Measurements from ENCODE around the gene DLL3.

Gene DLL3

DNA sequence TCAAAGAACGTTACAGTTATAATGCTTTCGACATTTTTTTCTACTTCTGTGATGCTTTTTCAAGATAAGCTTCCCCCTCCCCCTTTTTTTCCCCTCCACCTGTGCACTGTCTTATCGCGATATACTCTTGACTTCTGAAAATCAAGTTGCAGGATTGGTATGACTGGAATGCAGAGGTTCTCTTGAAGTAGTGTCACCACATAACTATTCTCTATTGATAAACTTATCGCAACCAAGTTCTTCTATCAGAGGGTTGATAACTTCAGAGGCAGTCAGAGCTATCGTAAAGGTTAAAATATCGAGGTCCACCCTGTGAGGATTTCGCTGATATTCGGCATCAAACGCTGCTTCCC is 40.4 kb downstream of the DLL3 start:
- H3K27me3 ChIP-seq (ENCODE audit: control insufficient read depth, insufficient read depth, low read length), result no peaks in the 10 kb centered on the region
- no peaks in the 10 kb centered on the region for H3K36me3 ChIP-seq (ENCODE audit: control insufficient read depth, insufficient read depth, low read length)
- H3K9ac ChIP-seq (ENCODE audit: low read depth, low read length), result peak overlapping the region; percentile 85
- peak overlapping the region; percentile 83 for H3K27ac ChIP-seq (ENCODE audit: low read depth, low read length)
- peaks cover 10% of the 10 kb centered on the region for H3K4me1 ChIP-seq (ENCODE audit: control insufficient read depth, insufficient read depth, low read length)
- H3K4me3 ChIP-seq (ENCODE audit: low read depth, low read length), result peak overlapping the region; percentile 96
- H3K9me3 ChIP-seq (ENCODE audit: control insufficient read depth, insufficient read depth, low read length), result no peaks in the 10 kb centered on the region

DNA sequence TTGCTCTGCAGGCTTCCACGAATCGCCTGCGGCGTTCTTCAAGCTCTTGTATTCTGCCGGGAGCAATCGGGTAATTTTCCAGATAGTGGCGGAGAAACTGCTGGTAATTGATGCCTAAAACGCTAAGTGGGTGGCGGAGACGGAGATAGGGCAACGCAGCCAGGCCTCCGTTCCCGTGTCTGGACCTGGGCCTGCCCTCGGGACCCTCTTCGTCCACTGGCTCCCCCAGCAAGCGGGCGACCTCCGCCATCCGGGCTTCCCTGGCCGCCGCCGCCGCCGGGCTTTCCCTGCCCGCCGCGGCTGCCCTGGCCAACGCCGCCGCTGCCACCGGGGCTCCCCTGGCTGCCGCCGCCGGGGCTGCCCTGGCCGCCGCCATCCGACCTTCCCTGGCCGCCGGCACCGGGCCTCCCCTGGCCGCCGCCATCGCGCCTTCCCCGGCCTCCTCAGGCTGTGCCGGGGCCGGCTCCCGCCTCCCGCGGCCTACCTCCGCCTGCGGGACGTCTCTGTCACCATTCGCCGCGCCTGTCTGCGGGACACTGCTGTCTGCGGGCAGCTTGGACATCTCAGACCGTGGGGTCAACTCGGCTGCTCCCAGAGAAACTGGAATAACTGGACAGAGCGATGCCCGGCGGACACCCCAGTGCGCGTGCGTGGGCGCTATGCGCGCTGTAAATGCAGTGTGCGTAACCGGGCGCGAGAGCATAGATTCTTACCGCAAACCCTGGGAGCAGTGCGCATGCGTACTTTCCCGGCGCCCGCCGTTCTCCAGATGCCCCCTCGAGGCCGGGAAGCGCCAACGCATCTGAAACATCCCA is 41.0 kb downstream of the DLL3 start, which contains the start of gene EID2:
TSS of gene EID2 (minus strand) at position 644 of the 815 bp plus-strand sequence. CDS start at position 562, 82 bp downstream.
- H3K36me3 ChIP-seq (ENCODE audit: control insufficient read depth, insufficient read depth, low read length), result no peaks in the 10 kb centered on the region
- H3K9ac ChIP-seq (ENCODE audit: low read depth, low read length), result peak within 1 kb of the TSS; percentile 85
- no peaks in the 10 kb centered on the region for H3K9me3 ChIP-seq (ENCODE audit: control insufficient read depth, insufficient read depth, low read length)
- H3K27ac ChIP-seq (ENCODE audit: low read depth, low read length), result peak within 1 kb of the TSS; percentile 83
- peaks cover 10% of the 10 kb centered on the region for H3K4me1 ChIP-seq (ENCODE audit: control insufficient read depth, insufficient read depth, low read length)
- H3K4me3 ChIP-seq (ENCODE audit: low read depth, low read length), result peak within 1 kb of the TSS; percentile 96
- H3K27me3 ChIP-seq (ENCODE audit: control insufficient read depth, insufficient read depth, low read length), result no peaks in the 10 kb centered on the region

DNA sequence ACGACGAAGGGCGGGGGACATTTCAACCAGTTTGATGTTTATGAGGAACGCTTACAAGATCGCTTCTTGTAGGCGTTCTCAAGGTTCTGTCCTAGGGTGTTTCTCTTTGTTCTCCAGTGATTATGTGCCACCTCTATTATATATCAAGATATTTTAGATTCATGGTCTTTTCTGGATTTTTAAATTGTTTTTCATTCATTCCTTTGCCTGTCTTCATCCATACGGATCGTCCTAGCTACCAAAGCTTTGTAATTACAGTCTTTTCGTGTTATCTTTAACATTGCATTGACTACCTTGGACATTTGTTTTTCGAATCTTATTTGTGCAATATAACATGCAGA is 41.6 kb downstream of the DLL3 start:
- Histone ChIP-seq H3K4me1 (ENCODE audit: control insufficient read depth, insufficient read depth, low read length) (peaks cover 10% of the 10 kb centered on the region), H3K9ac (ENCODE audit: low read depth, low read length) (no peak overlapping the region), H3K4me3 (ENCODE audit: low read depth, low read length) (peak overlapping the region; percentile 96; the same call in 1 of the 2 replicates), H3K36me3 (ENCODE audit: control insufficient read depth, insufficient read depth, low read length) (no peaks in the 10 kb centered on the region), H3K27ac (ENCODE audit: low read depth, low read length) (no peak overlapping the region), H3K9me3 (ENCODE audit: control insufficient read depth, insufficient read depth, low read length) (no peaks in the 10 kb centered on the region), H3K27me3 (ENCODE audit: control insufficient read depth, insufficient read depth, low read length) (no peaks in the 10 kb centered on the region)

DNA sequence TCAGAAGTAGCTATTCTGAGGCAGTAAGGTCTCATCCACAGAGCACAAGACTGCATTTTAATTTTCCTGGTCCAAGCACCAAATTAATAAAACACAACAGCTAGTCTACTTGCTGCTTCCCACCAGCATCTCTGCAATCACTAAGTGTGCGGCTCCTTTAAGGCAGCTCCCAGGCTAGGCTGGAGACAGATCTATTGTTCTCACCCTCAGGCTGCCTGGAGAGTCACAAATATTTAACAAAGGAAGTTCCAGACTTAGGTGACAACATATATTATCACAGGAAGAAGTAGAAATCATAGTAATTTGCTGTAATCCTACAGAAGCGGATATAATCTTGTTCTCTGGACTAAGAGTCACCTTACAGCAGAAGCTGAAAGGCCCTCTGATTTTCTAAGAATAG is 43.5 kb downstream of the DLL3 start:
- Histone ChIP-seq H3K36me3 (ENCODE audit: control insufficient read depth, insufficient read depth, low read length) (no peaks in the 10 kb centered on the region), H3K9me3 (ENCODE audit: control insufficient read depth, insufficient read depth, low read length) (no peaks in the 10 kb centered on the region), H3K4me3 (ENCODE audit: low read depth, low read length) (no peak overlapping the region), H3K9ac (ENCODE audit: low read depth, low read length) (no peak overlapping the region), H3K4me1 (ENCODE audit: control insufficient read depth, insufficient read depth, low read length) (peaks cover 10% of the 10 kb centered on the region), H3K27me3 (ENCODE audit: control insufficient read depth, insufficient read depth, low read length) (no peaks in the 10 kb centered on the region), H3K27ac (ENCODE audit: low read depth, low read length) (peak overlapping the region; percentile 16)

DNA sequence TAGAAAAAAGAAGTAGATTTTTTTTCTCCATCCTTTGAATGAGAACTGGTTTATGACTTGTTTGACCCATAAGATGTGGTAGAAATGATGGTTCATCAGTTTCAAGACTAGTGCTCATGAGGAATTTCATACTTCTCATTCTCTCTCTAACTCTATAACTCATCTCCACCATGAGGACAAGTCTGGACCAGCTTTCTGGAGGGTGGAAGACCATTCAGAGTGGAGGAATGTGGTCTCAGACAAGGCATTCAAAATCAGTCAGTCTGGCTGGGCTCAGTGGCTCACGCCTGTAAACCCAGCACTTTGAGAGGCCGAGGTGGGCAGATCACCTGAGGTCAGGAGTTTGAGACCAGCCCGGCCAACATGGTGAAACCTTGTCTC is 44.7 kb downstream of the DLL3 start:
- Histone ChIP-seq H3K27ac (ENCODE audit: low read depth, low read length) (no peak overlapping the region), H3K27me3 (ENCODE audit: control insufficient read depth, insufficient read depth, low read length) (no peaks in the 10 kb centered on the region), H3K36me3 (ENCODE audit: control insufficient read depth, insufficient read depth, low read length) (no peaks in the 10 kb centered on the region), H3K9me3 (ENCODE audit: control insufficient read depth, insufficient read depth, low read length) (no peaks in the 10 kb centered on the region), H3K9ac (ENCODE audit: low read depth, low read length) (no peak overlapping the region), H3K4me1 (ENCODE audit: control insufficient read depth, insufficient read depth, low read length) (peaks cover 9% of the 10 kb centered on the region), H3K4me3 (ENCODE audit: low read depth, low read length) (no peak overlapping the region)

DNA sequence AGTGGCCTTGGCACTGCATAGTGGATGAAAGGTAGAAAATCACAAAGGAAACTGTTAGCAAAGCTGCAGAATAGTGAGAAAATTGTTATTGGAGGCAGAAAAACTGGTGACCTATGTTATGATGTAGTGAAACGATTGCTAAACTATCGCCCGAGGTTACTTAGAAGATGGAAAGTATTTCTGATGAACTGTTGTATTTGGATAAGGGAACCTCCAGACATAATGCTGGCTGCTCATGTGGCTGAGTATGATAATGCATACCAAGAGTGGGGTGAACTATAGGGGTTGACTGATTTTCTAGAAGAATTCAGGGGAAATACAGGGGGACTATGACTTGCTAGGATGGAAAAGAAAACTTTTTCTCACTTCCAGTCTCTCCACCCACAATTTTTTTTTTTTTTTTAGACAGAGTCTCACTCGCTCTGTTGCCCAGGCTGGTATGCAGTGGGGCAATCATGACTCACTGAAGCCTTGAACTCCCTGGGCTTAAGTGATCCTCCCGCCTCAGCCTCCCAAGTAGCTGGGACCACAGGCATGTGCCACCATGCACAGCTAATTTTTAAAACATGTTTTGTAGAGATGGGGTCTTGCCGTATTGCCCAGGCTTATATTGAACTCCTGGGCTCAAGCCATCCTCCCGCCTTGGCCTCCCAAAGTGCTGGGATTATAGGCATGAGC is 45.6 kb downstream of the DLL3 start:
- peaks cover 3% of the 10 kb centered on the region; the same call in 1 of the 2 replicates for H3K4me1 ChIP-seq (ENCODE audit: control insufficient read depth, insufficient read depth, low read length)
- H3K27ac ChIP-seq (ENCODE audit: low read depth, low read length), result no peak overlapping the region
- H3K4me3 ChIP-seq (ENCODE audit: low read depth, low read length), result no peak overlapping the region
- H3K36me3 ChIP-seq (ENCODE audit: control insufficient read depth, insufficient read depth, low read length), result no peaks in the 10 kb centered on the region
- no peak overlapping the region for H3K9ac ChIP-seq (ENCODE audit: low read depth, low read length)
- H3K27me3 ChIP-seq (ENCODE audit: control insufficient read depth, insufficient read depth, low read length), result no peaks in the 10 kb centered on the region
- no peaks in the 10 kb centered on the region for H3K9me3 ChIP-seq (ENCODE audit: control insufficient read depth, insufficient read depth, low read length)

DNA sequence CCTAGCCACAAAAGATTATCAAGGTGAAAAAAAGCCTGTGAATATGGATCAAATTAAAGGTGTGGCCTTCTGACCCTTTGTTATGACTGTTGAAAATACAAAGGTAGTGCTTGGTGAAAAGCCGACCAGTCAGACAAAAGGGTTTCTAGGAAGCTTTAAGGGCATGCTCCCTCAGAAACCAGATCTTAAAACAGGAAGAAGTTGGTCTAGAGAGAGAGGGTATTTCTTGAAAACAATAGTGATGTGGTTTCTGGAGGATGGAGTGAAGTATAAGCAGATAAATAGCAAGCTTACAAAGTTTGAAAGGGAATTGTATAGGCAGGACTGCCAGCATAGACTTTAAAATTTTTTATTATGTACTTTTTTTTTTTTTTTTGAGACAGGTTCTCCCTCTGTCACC is 46.2 kb downstream of the DLL3 start:
- H3K9ac ChIP-seq (ENCODE audit: low read depth, low read length), result no peak overlapping the region
- no peak overlapping the region for H3K4me3 ChIP-seq (ENCODE audit: low read depth, low read length)
- no peak overlapping the region for H3K27ac ChIP-seq (ENCODE audit: low read depth, low read length)
- no peaks in the 10 kb centered on the region for H3K9me3 ChIP-seq (ENCODE audit: control insufficient read depth, insufficient read depth, low read length)
- H3K27me3 ChIP-seq (ENCODE audit: control insufficient read depth, insufficient read depth, low read length), result no peaks in the 10 kb centered on the region
- H3K36me3 ChIP-seq (ENCODE audit: control insufficient read depth, insufficient read depth, low read length), result no peaks in the 10 kb centered on the region
- peaks cover 3% of the 10 kb centered on the region; the same call in 1 of the 2 replicates for H3K4me1 ChIP-seq (ENCODE audit: control insufficient read depth, insufficient read depth, low read length)

DNA sequence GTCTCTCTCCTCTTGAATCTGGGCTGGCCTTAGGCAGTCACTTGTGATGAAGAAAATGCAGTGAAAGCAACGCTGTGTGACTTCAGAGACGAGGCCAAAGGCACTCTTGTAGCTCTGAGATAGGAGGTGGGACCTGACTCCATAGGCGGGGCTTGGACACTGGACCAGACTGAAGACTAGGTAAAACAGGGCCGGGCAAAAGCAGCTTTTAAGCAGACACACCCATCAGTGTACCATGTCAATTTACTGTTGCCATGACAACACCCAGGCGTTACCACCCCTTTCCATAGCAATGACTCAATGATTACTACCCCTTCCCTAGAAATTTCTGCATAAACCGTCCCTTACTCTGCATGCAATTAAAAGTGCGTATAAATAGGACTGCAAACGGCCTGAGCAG is 47.9 kb downstream of the DLL3 start:
- H3K4me3 ChIP-seq (ENCODE audit: low read depth, low read length), result no peak overlapping the region
- peaks cover 3% of the 10 kb centered on the region; the same call in 1 of the 2 replicates for H3K4me1 ChIP-seq (ENCODE audit: control insufficient read depth, insufficient read depth, low read length)
- no peak overlapping the region for H3K9ac ChIP-seq (ENCODE audit: low read depth, low read length)
- no peak overlapping the region for H3K27ac ChIP-seq (ENCODE audit: low read depth, low read length)
- no peaks in the 10 kb centered on the region for H3K36me3 ChIP-seq (ENCODE audit: control insufficient read depth, insufficient read depth, low read length)
- H3K9me3 ChIP-seq (ENCODE audit: control insufficient read depth, insufficient read depth, low read length), result no peaks in the 10 kb centered on the region
- H3K27me3 ChIP-seq (ENCODE audit: control insufficient read depth, insufficient read depth, low read length), result no peaks in the 10 kb centered on the region

DNA sequence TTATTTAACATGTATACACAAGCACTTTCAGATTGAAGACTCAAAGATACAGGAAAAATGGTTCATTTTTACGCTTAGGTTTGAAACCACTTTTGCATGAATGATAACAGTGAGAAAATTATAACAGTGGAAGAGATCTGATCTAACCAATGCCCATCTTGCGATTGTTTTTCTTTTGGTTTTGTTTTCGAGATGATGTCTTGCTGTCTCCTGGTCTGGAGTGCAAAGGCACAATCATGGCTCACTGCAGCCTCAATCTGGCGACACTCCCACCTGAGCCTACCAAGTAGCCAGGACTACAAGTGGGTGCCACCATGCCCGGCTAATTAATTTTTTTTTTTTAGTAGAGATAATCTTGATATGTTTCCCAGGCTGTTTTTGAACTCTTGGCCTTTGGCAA is 51.5 kb downstream of the DLL3 start:
- Histone ChIP-seq H3K27me3 (ENCODE audit: control insufficient read depth, insufficient read depth, low read length) (no peaks in the 10 kb centered on the region), H3K9ac (ENCODE audit: low read depth, low read length) (no peak overlapping the region), H3K9me3 (ENCODE audit: control insufficient read depth, insufficient read depth, low read length) (no peaks in the 10 kb centered on the region), H3K4me3 (ENCODE audit: low read depth, low read length) (no peak overlapping the region), H3K36me3 (ENCODE audit: control insufficient read depth, insufficient read depth, low read length) (no peaks in the 10 kb centered on the region), H3K4me1 (ENCODE audit: control insufficient read depth, insufficient read depth, low read length) (no peaks in the 10 kb centered on the region), H3K27ac (ENCODE audit: low read depth, low read length) (no peak overlapping the region)

DNA sequence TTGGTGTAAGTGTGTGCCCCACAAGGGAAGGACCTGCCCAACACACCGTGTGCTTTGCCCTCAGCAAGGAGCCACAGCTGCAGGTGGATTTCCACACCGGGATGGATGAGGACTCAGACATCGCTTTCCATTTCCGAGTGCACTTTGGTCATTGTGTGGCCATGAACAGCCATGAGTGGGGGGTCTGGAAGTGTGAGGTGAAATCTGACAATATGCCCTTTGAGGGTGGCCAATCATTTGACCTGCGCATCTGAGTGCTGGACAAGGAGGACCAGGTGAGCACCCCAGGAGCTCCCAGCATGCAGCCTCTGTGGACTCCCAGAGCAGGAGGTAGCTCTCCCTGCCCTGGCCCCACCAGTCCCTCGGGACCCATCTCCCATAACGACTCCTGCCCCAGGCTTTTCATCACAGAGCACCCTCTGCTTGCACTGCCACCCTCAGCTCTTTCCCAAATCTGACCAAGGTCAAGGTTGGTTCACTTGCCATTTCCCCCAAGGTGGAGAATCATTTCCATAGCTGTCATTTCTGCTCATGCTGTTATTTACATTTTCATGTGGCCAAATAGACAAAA is 54.4 kb downstream of the DLL3 start:
- no peaks in the 10 kb centered on the region for H3K9me3 ChIP-seq (ENCODE audit: control insufficient read depth, insufficient read depth, low read length)

DNA sequence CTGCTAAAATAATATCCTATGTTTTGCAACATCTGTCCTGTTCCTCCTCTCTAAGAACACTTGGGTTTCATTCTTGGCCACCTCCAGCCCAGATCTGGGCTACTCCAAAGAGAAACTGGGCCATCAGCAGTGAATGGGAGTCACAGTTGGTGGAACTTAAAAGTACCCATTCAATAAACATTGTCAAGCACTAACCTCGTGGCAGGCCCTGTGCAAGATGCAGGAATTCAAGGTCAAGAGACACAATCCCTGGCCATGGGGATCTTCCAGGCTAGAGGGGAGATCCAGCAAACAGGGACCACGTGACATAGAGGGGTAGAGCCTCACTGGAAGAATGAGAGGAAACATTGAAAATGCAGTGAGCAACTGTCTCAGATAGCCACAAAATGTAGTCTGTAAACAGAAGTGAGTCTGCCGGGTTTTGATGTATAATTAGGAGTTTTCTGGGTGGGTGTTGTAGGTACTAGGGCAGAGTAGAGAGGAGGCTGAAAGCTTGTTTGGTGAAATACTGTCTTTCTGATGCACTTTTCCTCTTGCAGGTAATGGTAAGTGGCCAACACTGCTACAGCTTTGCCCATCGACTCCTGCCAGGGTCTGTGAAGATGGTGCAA is 56.1 kb downstream of the DLL3 start:
- Histone ChIP-seq H3K4me3 (ENCODE audit: low read depth, low read length) (no peak overlapping the region), H3K4me1 (ENCODE audit: control insufficient read depth, insufficient read depth, low read length) (no peaks in the 10 kb centered on the region), H3K27ac (ENCODE audit: low read depth, low read length) (no peak overlapping the region), H3K9ac (ENCODE audit: low read depth, low read length) (no peak overlapping the region), H3K9me3 (ENCODE audit: control insufficient read depth, insufficient read depth, low read length) (no peaks in the 10 kb centered on the region), H3K27me3 (ENCODE audit: control insufficient read depth, insufficient read depth, low read length) (no peaks in the 10 kb centered on the region), H3K36me3 (ENCODE audit: control insufficient read depth, insufficient read depth, low read length) (no peaks in the 10 kb centered on the region)

More for the DNA sequence above, 54.4 kb downstream of the DLL3 start:
- H3K4me1 ChIP-seq (ENCODE audit: control insufficient read depth, insufficient read depth, low read length), result no peaks in the 10 kb centered on the region
- no peak overlapping the region for H3K4me3 ChIP-seq (ENCODE audit: low read depth, low read length)
- no peaks in the 10 kb centered on the region for H3K36me3 ChIP-seq (ENCODE audit: control insufficient read depth, insufficient read depth, low read length)
- no peak overlapping the region for H3K27ac ChIP-seq (ENCODE audit: low read depth, low read length)
- H3K9ac ChIP-seq (ENCODE audit: low read depth, low read length), result no peak overlapping the region
- no peaks in the 10 kb centered on the region for H3K27me3 ChIP-seq (ENCODE audit: control insufficient read depth, insufficient read depth, low read length)
